Colonic mucosa (tissue), 4 donors: ENCODE data around the gene LUC7L3. TPM values are rescaled to one million over a fixed set of nuclear protein-coding genes. Genes with fewer than 3 reads are reported as not detected.

ENCODE experiments used
- DNase-seq: peaks from one replicate; pipeline ENCODE4 v3.0.0-alpha.2; 2020
- H3K27ac ChIP-seq: fragments of 200-600 bp; one replicate; pipeline ENCODE4 v1.8.0; 2021
- H3K27me3 ChIP-seq: fragments of 200-600 bp; one replicate; pipeline ENCODE4 v1.8.0; 2021
- H3K36me3 ChIP-seq: fragments of 200-600 bp; one replicate; pipeline ENCODE4 v1.8.0; 2021
- H3K4me1 ChIP-seq: fragments of 200-600 bp; one replicate; pipeline ENCODE4 v1.8.0; 2021; ENCODE audit warnings: mild to moderate bottlenecking
- H3K4me3 ChIP-seq: fragments of 200-600 bp; one replicate; pipeline ENCODE4 v1.8.0; 2021
- H3K9ac ChIP-seq, 2 donors: one replicate each; pipeline ENCODE4 v1.7.0; 2013; ENCODE audit warnings: control low read depth in 2 of 2, low read depth in 2 of 2, low read length in 2 of 2
- H3K9me3 ChIP-seq: fragments of 200-600 bp; one replicate; pipeline ENCODE4 v1.8.0; 2021
- CTCF ChIP-seq: fragments of 200-600 bp; IDR thresholded peaks from one replicate; pipeline ENCODE4 v1.8.0; 2022; ENCODE audit warnings: antibody characterized with exemption, mild to moderate bottlenecking
- intact Hi-C: fragments of 100-400 bp; cut with DNase I; formaldehyde crosslinking; loops from one replicate; pipeline ENCODE4 v1.14.1; 2022
- total RNA-seq, 2 donors: library from RNA; stranded (reverse); fragmentation: NEBNext Ultra II Directional in 1 of 2; extraction: Animal tissue kit (Norgen Biotek cat#: 25700) in 1 of 2; gene quantifications; one replicate each; pipeline ENCODE4 v1.2.1, GENCODE V29; 2021
- donor health status: healthy.
- donor health status: DM: no; HTN: no; CAD: no.
- donor health status: DM: no; HTN: no; CAD: no.

LUC7L3 gene
- total RNA-seq, 2 donors from 2014 or later: 73.0 to 88.3 TPM

- Histone ChIP-seq H3K4me3 (no peak overlapping the region), H3K4me1 (no peaks in the 10 kb centered on the region), H3K9ac (no peak overlapping the region), H3K27me3 (no peaks in the 10 kb centered on the region), H3K27ac (no peak overlapping the region), H3K9me3 (no peaks in the 10 kb centered on the region), H3K36me3 (peaks cover 9% of the 10 kb centered on the region)
- DNase-seq: no peak
- intact Hi-C loops: no loop called here
- no peak for TF ChIP-seq CTCF
Observed at GRCh38 chr17:50737118-50737698, 17.8 kb downstream of the LUC7L3 start.

GRCh38 chr17:50739098-50739497 lies 19.7 kb downstream of the LUC7L3 start:
- Histone ChIP-seq H3K4me1 (no peaks in the 10 kb centered on the region), H3K9me3 (no peaks in the 10 kb centered on the region), H3K4me3 (no peak overlapping the region), H3K27ac (no peak overlapping the region), H3K9ac (no peak overlapping the region), H3K27me3 (no peaks in the 10 kb centered on the region), H3K36me3 (peaks cover 9% of the 10 kb centered on the region)
- intact Hi-C loops: no loop called here
- no peak for TF ChIP-seq CTCF
- DNase-seq: no peak

GRCh38 chr17:50745631-50746030 lies 26.2 kb downstream of the LUC7L3 start:
- H3K4me3 ChIP-seq: no peak overlapping the region
- no peaks in the 10 kb centered on the region for H3K9me3 ChIP-seq
- H3K4me1 ChIP-seq: no peaks in the 10 kb centered on the region
- H3K27ac ChIP-seq: no peak overlapping the region
- H3K27me3 ChIP-seq: no peaks in the 10 kb centered on the region
- H3K36me3 ChIP-seq: peaks cover 36% of the 10 kb centered on the region
- intact Hi-C loops: no loop called here
- H3K9ac ChIP-seq: no peak overlapping the region
- no peak for DNase-seq
- TF ChIP-seq CTCF: no peak

GRCh38 chr17:50749245-50749644 lies 29.8 kb downstream of the LUC7L3 start:
- no peak overlapping the region for H3K9ac ChIP-seq
- H3K4me3 ChIP-seq: no peak overlapping the region
- H3K27me3 ChIP-seq: no peaks in the 10 kb centered on the region
- H3K9me3 ChIP-seq: no peaks in the 10 kb centered on the region
- TF ChIP-seq CTCF: no peak
- intact Hi-C loops: no loop called here
- H3K27ac ChIP-seq: no peak overlapping the region
- peaks cover 28% of the 10 kb centered on the region for H3K36me3 ChIP-seq
- no peaks in the 10 kb centered on the region for H3K4me1 ChIP-seq
- no peak for DNase-seq

- Histone ChIP-seq H3K36me3 (peaks cover 6% of the 10 kb centered on the region), H3K4me1 (no peaks in the 10 kb centered on the region), H3K9me3 (no peaks in the 10 kb centered on the region), H3K4me3 (no peak overlapping the region), H3K27me3 (no peaks in the 10 kb centered on the region), H3K27ac (no peak overlapping the region), H3K9ac (no peak overlapping the region)
- TF ChIP-seq CTCF: no peak
- no peak for DNase-seq
- intact Hi-C loops: no loop called here
Observed at GRCh38 chr17:50754521-50754920, 35.1 kb downstream of the LUC7L3 start.
